ENCODE measurements around the gene SYVN1.

The SYVN1 gene

GRCh38 chr11:65115361-65116082 lies 18.8 kb downstream of the SYVN1 start:
- H3K27me3 Mint-ChIP-seq (ENCODE audit: low read depth, poor library complexity), result peaks cover 4% of the 10 kb centered on the region
- no peak for TF ChIP-seq CTCF (IDR thresholded peaks at IDR 0.05)
- H3K4me1 Mint-ChIP-seq, result peaks cover 40% of the 10 kb centered on the region
- no peaks in the 10 kb centered on the region for H3K9me3 Mint-ChIP-seq
- H3K36me3 Mint-ChIP-seq (ENCODE audit: low read depth), result peaks cover 27% of the 10 kb centered on the region
- H3K4me3 Mint-ChIP-seq, result peak overlapping the region; percentile 86
- no peak for DNase-seq
- no peak overlapping the region for H3K27ac Mint-ChIP-seq

- H3K4me3 Mint-ChIP-seq, result peak overlapping the region; percentile 97
Observed at GRCh38 chr11:65114538-65115171, 19.7 kb downstream of the SYVN1 start.

GRCh38 chr11:65113839-65114238 lies 20.5 kb downstream of the SYVN1 start:
- Mint-ChIP-seq H3K27ac (no peak overlapping the region), H3K9me3 (no peaks in the 10 kb centered on the region), H3K27me3 (ENCODE audit: low read depth, poor library complexity) (peaks cover 4% of the 10 kb centered on the region), H3K36me3 (ENCODE audit: low read depth) (peaks cover 15% of the 10 kb centered on the region), H3K4me3 (peak overlapping the region; percentile 97), H3K4me1 (peaks cover 44% of the 10 kb centered on the region)
- DNase-seq, result no peak
- no peak for TF ChIP-seq CTCF (IDR thresholded peaks at IDR 0.05)

More at GRCh38 chr11:65114538-65115171, 19.7 kb downstream of the SYVN1 start:
- H3K9me3 Mint-ChIP-seq, result no peaks in the 10 kb centered on the region
- H3K27ac Mint-ChIP-seq, result no peak overlapping the region
- TF ChIP-seq CTCF (IDR thresholded peaks at IDR 0.05), result no peak
- peaks cover 19% of the 10 kb centered on the region for H3K36me3 Mint-ChIP-seq (ENCODE audit: low read depth)
- peaks cover 44% of the 10 kb centered on the region for H3K4me1 Mint-ChIP-seq
- no peak for DNase-seq
- H3K27me3 Mint-ChIP-seq (ENCODE audit: low read depth, poor library complexity), result peaks cover 4% of the 10 kb centered on the region

- Mint-ChIP-seq H3K4me1 (peaks cover 44% of the 10 kb centered on the region), H3K9me3 (no peaks in the 10 kb centered on the region), H3K36me3 (ENCODE audit: low read depth) (peaks cover 10% of the 10 kb centered on the region), H3K27me3 (ENCODE audit: low read depth, poor library complexity) (peaks cover 4% of the 10 kb centered on the region), H3K27ac (peak overlapping the region; percentile 39), H3K4me3 (peak overlapping the region; percentile 97)
- no peak for TF ChIP-seq CTCF (IDR thresholded peaks at IDR 0.05)
- no peak for DNase-seq
Observed at GRCh38 chr11:65113361-65113756, 21.0 kb downstream of the SYVN1 start.

- Mint-ChIP-seq H3K27me3 (ENCODE audit: low read depth, poor library complexity) (peaks cover 4% of the 10 kb centered on the region), H3K4me3 (peak overlapping the region; percentile 97), H3K4me1 (peaks cover 40% of the 10 kb centered on the region), H3K36me3 (ENCODE audit: low read depth) (peaks cover 6% of the 10 kb centered on the region), H3K27ac (no peak overlapping the region), H3K9me3 (no peaks in the 10 kb centered on the region)
- peak; percentile 78 for TF ChIP-seq CTCF (IDR thresholded peaks at IDR 0.05)
- peak; percentile 69 for DNase-seq
Observed at GRCh38 chr11:65112546-65113360, 21.6 kb downstream of the SYVN1 start.

Data from nephron progenitor cell (in vitro differentiated cells).